ENCODE results near the gene ADSS1.

Gene ADSS1

GRCh38 chr14:104766863-104767633 lies 43.0 kb downstream of the ADSS1 start:
- H3K4me3 ChIP-seq (ENCODE audit: low read depth, low read length), result no peak overlapping the region
- TF ChIP-seq CTCF (IDR thresholded peaks at IDR 0.05; ENCODE audit: borderline replicate concordance, insufficient read depth, low read depth, low read length), result no peak

- H3K4me3 ChIP-seq (ENCODE audit: low read depth, low read length), result no peak overlapping the region
- TF ChIP-seq CTCF (IDR thresholded peaks at IDR 0.05; ENCODE audit: borderline replicate concordance, insufficient read depth, low read depth, low read length), result no peak
Measured at GRCh38 chr14:104767634-104767918, 43.5 kb downstream of the ADSS1 start.

GRCh38 chr14:104768437-104769323 lies 44.7 kb downstream of the ADSS1 start:
- TF ChIP-seq CTCF (IDR thresholded peaks at IDR 0.05; ENCODE audit: borderline replicate concordance, insufficient read depth, low read depth, low read length), result peak; percentile 96
- H3K4me3 ChIP-seq (ENCODE audit: low read depth, low read length), result no peak overlapping the region

- no peak for TF ChIP-seq CTCF (IDR thresholded peaks at IDR 0.05; ENCODE audit: borderline replicate concordance, insufficient read depth, low read depth, low read length)
- H3K4me3 ChIP-seq (ENCODE audit: low read depth, low read length), result no peak overlapping the region
Measured at GRCh38 chr14:104769324-104770071, 45.5 kb downstream of the ADSS1 start.

- TF ChIP-seq CTCF (IDR thresholded peaks at IDR 0.05; ENCODE audit: borderline replicate concordance, insufficient read depth, low read depth, low read length), result no peak
- H3K4me3 ChIP-seq (ENCODE audit: low read depth, low read length), result no peak overlapping the region
Measured at GRCh38 chr14:104770072-104770579, 46.1 kb downstream of the ADSS1 start.

- peak; percentile 84 for TF ChIP-seq CTCF (IDR thresholded peaks at IDR 0.05; ENCODE audit: borderline replicate concordance, insufficient read depth, low read depth, low read length)
Measured at GRCh38 chr14:104770851-104771272, 46.8 kb downstream of the ADSS1 start.

More at GRCh38 chr14:104770851-104771272, 46.8 kb downstream of the ADSS1 start:
- no peak overlapping the region for H3K4me3 ChIP-seq (ENCODE audit: low read depth, low read length)

Measured in GM12875 (cell line).